ENCODE measurements around the gene IFNA8. TPM values are rescaled to one million over a fixed set of nuclear protein-coding genes. Genes with fewer than 3 reads are reported as not detected.
A peak's percentile ranks its signal among the peaks of the same experiment; 100 is the strongest.

The IFNA8 gene
- total RNA-seq, 2 experiments from 2014 or later, result not detected

DNA sequence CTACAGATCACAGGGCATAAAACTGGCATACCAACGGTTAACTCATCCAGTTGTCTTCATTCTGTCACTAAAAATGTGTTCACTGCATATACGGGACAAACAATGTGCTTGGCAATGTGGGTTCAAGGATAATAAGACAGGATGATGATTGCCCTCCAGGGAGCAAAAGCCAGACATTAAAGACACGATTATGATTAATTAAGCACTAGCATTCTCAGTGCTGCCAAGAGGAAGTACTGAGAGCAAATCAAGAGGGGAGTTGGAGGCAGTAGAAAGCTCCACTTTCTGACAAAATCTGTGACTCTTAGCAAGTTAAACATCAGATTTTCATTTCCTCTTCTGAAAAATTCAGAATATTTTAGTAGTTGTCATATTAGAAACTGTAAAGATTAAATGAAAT lies 9.0 kb upstream of the IFNA8 start:
- no peak for DNase-seq
- CTCF ChIA-PET, result interaction anchor here (2.3 kb wide), 1 partner anchor 85 kb away, joined by 6 read pairs; no protein-coding TSS in a partner anchor
- H3K4me3 Mint-ChIP-seq, result no peak overlapping the region
- peaks cover 44% of the 10 kb centered on the region for H3K27me3 Mint-ChIP-seq (ENCODE audit: low read depth)
- H3K9me3 Mint-ChIP-seq, result no peaks in the 10 kb centered on the region
- H3K36me3 Mint-ChIP-seq (ENCODE audit: low read depth), result no peaks in the 10 kb centered on the region
- no peak overlapping the region for H3K27ac Mint-ChIP-seq
- intact Hi-C loops (cut with micrococcal nuclease), result loop anchor here (5.0 kb wide), 5 partner anchors 43 to 248 kb away; no protein-coding TSS in a partner anchor
- H3K4me1 Mint-ChIP-seq (ENCODE audit: low read depth), result peaks cover 17% of the 10 kb centered on the region

DNA sequence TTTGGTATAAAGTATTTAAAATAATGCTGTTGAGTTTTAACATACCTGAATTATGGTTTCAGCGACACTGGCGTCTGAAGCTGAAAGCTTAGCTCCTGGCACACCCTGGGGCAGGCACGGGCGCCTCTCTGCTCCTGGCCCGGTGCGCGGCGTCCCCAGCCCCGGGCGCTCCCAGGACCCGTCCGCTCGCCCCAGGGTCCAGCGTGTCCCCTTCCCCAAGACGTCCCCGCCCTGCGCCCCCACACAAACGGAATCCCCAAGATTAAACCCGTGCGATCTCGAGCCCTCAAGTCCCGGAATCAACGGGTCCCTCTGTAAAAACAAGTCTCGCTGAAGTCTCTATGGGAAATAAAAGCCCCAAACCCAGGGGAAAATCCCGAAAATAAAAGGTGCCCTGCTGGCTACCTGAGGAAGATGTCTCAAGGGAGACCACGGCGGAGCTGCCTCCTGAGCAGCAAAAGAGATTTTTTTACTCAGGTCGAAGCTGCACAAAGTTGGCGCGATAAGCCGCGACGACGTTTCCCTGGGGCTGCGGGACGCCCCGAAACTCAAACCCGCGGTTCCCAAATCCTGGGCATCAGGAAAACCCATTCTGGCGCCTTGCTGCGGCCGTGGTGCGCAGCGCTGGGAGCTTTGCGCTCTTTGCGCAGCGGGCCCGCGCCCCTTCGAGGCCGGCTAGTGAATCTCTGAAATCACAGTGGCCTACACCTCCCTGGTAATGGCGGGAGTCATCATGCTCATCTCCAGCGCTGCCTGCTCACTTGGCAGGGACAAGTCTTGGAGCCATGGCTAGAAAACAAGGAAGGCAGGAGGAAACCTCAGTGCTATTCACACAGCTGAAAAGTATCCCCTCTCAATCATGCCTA lies 6.3 kb upstream of the IFNA8 start:
- Mint-ChIP-seq H3K9me3 (no peaks in the 10 kb centered on the region), H3K4me3 (peak overlapping the region; percentile 60), H3K27me3 (ENCODE audit: low read depth) (peaks cover 34% of the 10 kb centered on the region), H3K36me3 (ENCODE audit: low read depth) (no peaks in the 10 kb centered on the region), H3K27ac (no peak overlapping the region), H3K4me1 (ENCODE audit: low read depth) (peaks cover 11% of the 10 kb centered on the region)
- CTCF ChIA-PET, result interaction anchor here (0.6 to 1.9 kb wide), 8 partner anchors 9 to 606 kb away, joined by 3 to 8 read pairs (median 4); no protein-coding TSS in a partner anchor
- intact Hi-C loops (cut with micrococcal nuclease), result no loop called here
- DNase-seq, result peak; percentile 25

GRCh38 chr9:21404146-21404545 lies 4.8 kb upstream of the IFNA8 start:
- Mint-ChIP-seq H3K9me3 (no peaks in the 10 kb centered on the region), H3K4me1 (ENCODE audit: low read depth) (peaks cover 11% of the 10 kb centered on the region), H3K4me3 (no peak overlapping the region), H3K27ac (no peak overlapping the region), H3K27me3 (ENCODE audit: low read depth) (peaks cover 31% of the 10 kb centered on the region), H3K36me3 (ENCODE audit: low read depth) (no peaks in the 10 kb centered on the region)
- CTCF ChIA-PET, result interaction anchor here (0.7 to 1.9 kb wide), 5 partner anchors 71 to 172 kb away, joined by 3 to 8 read pairs (median 3); no protein-coding TSS in a partner anchor
- intact Hi-C loops (cut with micrococcal nuclease), result no loop called here
- no peak for DNase-seq

GRCh38 chr9:21412107-21412506 lies 3.2 kb downstream of the IFNA8 start:
- no peak for DNase-seq
- CTCF ChIA-PET, result interaction anchor here (0.6 to 1.8 kb wide), 3 partner anchors 9 to 22 kb away, joined by 3 to 6 read pairs (median 3); no protein-coding TSS in a partner anchor
- Mint-ChIP-seq H3K4me3 (no peak overlapping the region), H3K27ac (no peak overlapping the region), H3K36me3 (ENCODE audit: low read depth) (no peaks in the 10 kb centered on the region), H3K27me3 (ENCODE audit: low read depth) (no peaks in the 10 kb centered on the region), H3K4me1 (ENCODE audit: low read depth) (peaks cover 3% of the 10 kb centered on the region), H3K9me3 (no peaks in the 10 kb centered on the region)
- intact Hi-C loops (cut with micrococcal nuclease), result no loop called here

DNA sequence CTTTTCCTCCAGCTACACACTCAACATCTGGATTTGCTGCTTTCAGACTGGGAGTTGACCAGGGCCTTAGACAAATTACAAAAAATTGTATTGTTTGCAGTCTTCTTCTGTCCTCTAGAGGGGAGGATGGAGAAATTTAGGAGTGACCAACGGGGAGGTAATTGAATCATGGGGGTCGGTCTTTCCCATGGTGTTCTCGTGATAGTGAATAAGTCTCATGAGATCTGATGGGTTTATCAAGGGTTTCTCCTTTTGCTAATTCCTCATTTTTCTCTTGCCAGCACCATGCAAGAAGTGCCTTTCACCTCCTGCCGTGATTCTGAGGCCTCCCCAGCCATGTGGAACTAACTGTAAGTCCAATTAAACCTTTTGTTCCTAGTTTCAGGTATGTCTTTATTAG lies 4.2 kb downstream of the IFNA8 start:
- Mint-ChIP-seq H3K27me3 (ENCODE audit: low read depth) (no peaks in the 10 kb centered on the region), H3K4me3 (no peak overlapping the region), H3K9me3 (no peaks in the 10 kb centered on the region), H3K27ac (no peak overlapping the region), H3K36me3 (ENCODE audit: low read depth) (no peaks in the 10 kb centered on the region), H3K4me1 (ENCODE audit: low read depth) (peaks cover 3% of the 10 kb centered on the region)
- CTCF ChIA-PET, result interaction anchor here (1.0 to 1.8 kb wide), 4 partner anchors 17 to 100 kb away, joined by 3 to 6 read pairs (median 4); no protein-coding TSS in a partner anchor
- intact Hi-C loops (cut with micrococcal nuclease), result no loop called here
- DNase-seq, result no peak

GRCh38 chr9:21413624-21414023 lies 4.7 kb downstream of the IFNA8 start:
- intact Hi-C loops (cut with micrococcal nuclease), result no loop called here
- peak; percentile 30 for DNase-seq
- H3K36me3 Mint-ChIP-seq (ENCODE audit: low read depth), result no peaks in the 10 kb centered on the region
- peaks cover 3% of the 10 kb centered on the region for H3K4me1 Mint-ChIP-seq (ENCODE audit: low read depth)
- CTCF ChIA-PET, result interaction anchor here (1.0 to 1.8 kb wide), 3 partner anchors 18 to 101 kb away, joined by 3 to 6 read pairs (median 4); no protein-coding TSS in a partner anchor
- H3K9me3 Mint-ChIP-seq, result no peaks in the 10 kb centered on the region
- no peak overlapping the region for H3K27ac Mint-ChIP-seq
- H3K27me3 Mint-ChIP-seq (ENCODE audit: low read depth), result no peaks in the 10 kb centered on the region
- no peak overlapping the region for H3K4me3 Mint-ChIP-seq

- intact Hi-C loops (cut with micrococcal nuclease), result no loop called here
- H3K36me3 Mint-ChIP-seq (ENCODE audit: low read depth), result no peaks in the 10 kb centered on the region
- no peaks in the 10 kb centered on the region for H3K27me3 Mint-ChIP-seq (ENCODE audit: low read depth)
- no peak overlapping the region for H3K27ac Mint-ChIP-seq
- CTCF ChIA-PET, result interaction anchor here (0.5 to 1.0 kb wide), 4 partner anchors 88 to 356 kb away, joined by 3 to 4 read pairs (median 4); no protein-coding TSS in a partner anchor
- no peak for DNase-seq
- no peaks in the 10 kb centered on the region for H3K9me3 Mint-ChIP-seq
- no peak overlapping the region for H3K4me3 Mint-ChIP-seq
- H3K4me1 Mint-ChIP-seq (ENCODE audit: low read depth), result peaks cover 3% of the 10 kb centered on the region
Measured at GRCh38 chr9:21414220-21414940, 5.5 kb downstream of the IFNA8 start.

DNA sequence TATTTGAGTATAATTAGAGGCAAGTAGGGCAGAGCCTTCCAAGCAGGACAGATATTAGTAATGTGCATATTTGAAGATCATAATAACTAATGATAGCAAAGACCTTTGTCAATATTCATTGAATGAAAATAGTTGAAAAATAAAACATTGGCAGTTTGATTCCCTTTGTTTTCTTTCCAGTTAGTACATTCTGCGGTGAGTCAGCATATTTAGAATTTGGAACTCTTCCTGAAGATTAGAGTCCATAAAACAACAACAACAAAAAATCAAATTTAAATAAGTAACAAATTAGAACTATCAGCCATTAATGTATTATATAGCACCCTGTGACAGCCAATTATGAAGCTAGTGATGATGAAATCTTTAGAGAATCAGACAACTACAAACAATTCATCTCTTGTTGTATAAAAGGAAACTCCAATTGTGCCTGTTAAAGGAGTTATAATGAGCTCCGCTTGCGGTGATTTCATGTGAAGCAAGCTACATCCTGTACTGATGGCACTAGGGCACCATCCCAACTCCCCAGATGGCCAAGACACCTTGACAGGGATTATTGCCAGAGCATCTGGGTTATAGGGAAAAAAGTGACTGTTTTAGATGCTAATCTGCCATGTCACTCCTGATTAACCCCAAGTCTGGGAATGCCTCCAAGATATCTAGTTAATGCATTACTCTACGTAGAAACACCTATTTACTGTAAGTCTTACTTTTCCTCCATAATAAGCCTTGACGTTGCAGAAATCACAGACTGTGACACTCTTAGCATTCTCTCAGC lies 6.8 kb downstream of the IFNA8 start:
- CTCF ChIA-PET, result interaction anchor here (1.1 to 1.5 kb wide), 2 partner anchors 19 to 89 kb away, joined by 3 to 5 read pairs; no protein-coding TSS in a partner anchor
- Mint-ChIP-seq H3K27ac (no peak overlapping the region), H3K4me3 (no peak overlapping the region), H3K36me3 (ENCODE audit: low read depth) (no peaks in the 10 kb centered on the region), H3K27me3 (ENCODE audit: low read depth) (no peaks in the 10 kb centered on the region), H3K9me3 (no peaks in the 10 kb centered on the region), H3K4me1 (ENCODE audit: low read depth) (peaks cover 3% of the 10 kb centered on the region)
- intact Hi-C loops (cut with micrococcal nuclease), result no loop called here
- DNase-seq, result no peak

DNA sequence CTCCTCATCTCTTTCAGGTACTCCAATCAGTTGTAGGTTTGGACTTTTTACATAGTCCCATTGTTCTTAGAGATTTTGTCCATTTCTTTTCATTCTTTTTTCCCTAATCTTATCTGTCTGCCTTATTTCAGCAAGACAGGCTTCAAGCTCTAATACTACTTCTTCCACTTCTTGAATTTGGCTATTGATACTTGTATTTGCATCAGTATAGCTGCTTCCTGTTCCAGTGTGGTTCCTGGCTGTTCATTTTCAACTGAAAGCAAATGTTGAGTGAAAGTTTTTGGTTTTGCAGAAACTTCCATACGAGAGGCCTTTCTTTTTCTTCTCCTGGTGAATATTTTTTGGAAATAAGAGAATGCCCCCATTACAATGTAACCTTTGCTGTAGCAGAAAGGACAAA lies 19.3 kb downstream of the IFNA8 start:
- CTCF ChIA-PET, result no interaction called here
- DNase-seq, result no peak
- H3K27me3 Mint-ChIP-seq (ENCODE audit: low read depth), result peaks cover 21% of the 10 kb centered on the region
- no peaks in the 10 kb centered on the region for H3K36me3 Mint-ChIP-seq (ENCODE audit: low read depth)
- no peak overlapping the region for H3K4me3 Mint-ChIP-seq
- H3K9me3 Mint-ChIP-seq, result no peaks in the 10 kb centered on the region
- H3K4me1 Mint-ChIP-seq (ENCODE audit: low read depth), result no peaks in the 10 kb centered on the region
- intact Hi-C loops (cut with micrococcal nuclease), result no loop called here
- H3K27ac Mint-ChIP-seq, result no peak overlapping the region

DNA sequence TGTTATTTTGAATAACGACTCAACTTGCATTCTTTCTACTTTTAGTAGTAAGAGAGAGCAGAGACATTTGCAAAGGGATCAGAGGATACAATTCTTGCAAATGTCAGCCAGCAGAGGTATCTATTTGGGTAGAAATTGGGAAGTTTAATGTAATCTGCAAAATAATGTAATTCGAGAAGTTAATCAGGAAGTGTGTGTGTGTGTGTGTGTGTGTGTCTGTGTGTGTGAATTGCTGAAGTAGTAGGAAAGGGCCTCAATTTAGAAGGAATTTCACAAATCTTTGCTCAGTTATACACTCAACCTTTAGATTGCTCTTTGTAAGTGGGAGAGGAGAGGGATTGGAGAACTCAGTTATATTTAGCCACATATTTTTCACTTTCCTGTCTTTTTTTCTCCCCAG lies 20.3 kb downstream of the IFNA8 start:
- Mint-ChIP-seq H3K36me3 (ENCODE audit: low read depth) (no peaks in the 10 kb centered on the region), H3K27ac (no peak overlapping the region), H3K27me3 (ENCODE audit: low read depth) (peaks cover 21% of the 10 kb centered on the region), H3K4me1 (ENCODE audit: low read depth) (no peaks in the 10 kb centered on the region), H3K4me3 (no peak overlapping the region), H3K9me3 (no peaks in the 10 kb centered on the region)
- DNase-seq, result no peak
- CTCF ChIA-PET, result no interaction called here
- intact Hi-C loops (cut with micrococcal nuclease), result no loop called here

- intact Hi-C loops (cut with micrococcal nuclease), result no loop called here
- DNase-seq, result no peak
- no peak overlapping the region for H3K27ac Mint-ChIP-seq
- peaks cover 20% of the 10 kb centered on the region for H3K27me3 Mint-ChIP-seq (ENCODE audit: low read depth)
- no peaks in the 10 kb centered on the region for H3K4me1 Mint-ChIP-seq (ENCODE audit: low read depth)
- H3K9me3 Mint-ChIP-seq, result no peaks in the 10 kb centered on the region
- no peaks in the 10 kb centered on the region for H3K36me3 Mint-ChIP-seq (ENCODE audit: low read depth)
- no peak overlapping the region for H3K4me3 Mint-ChIP-seq
- CTCF ChIA-PET, result interaction anchor here (1.3 to 2.9 kb wide), 4 partner anchors 22 to 355 kb away, joined by 6 to 13 read pairs (median 12); no protein-coding TSS in a partner anchor
Measured at GRCh38 chr9:21432672-21433425, 23.9 kb downstream of the IFNA8 start.
